GM12875 (cell line): ENCODE data around the gene FGF21.

Experiments used
- H3K4me3 ChIP-seq: one replicate; pipeline ENCODE4 v1.5.1; 2011; ENCODE audit warnings: low read depth, low read length, control low read depth
- CTCF ChIP-seq: IDR thresholded peaks from 2 replicates; pipeline ENCODE4 v1.5.1; 2011; ENCODE audit warnings: low read depth, mild to moderate bottlenecking, control low read depth, inconsistent platforms, low read length, moderate library complexity, borderline replicate concordance; ENCODE audit not compliant: insufficient read depth

Gene FGF21

GRCh38 chr19:48807590-48808308, 52.4 kb downstream of the FGF21 start:
- TF ChIP-seq CTCF, result no peak
- H3K4me3 ChIP-seq, result no peak overlapping the region
